ENCODE results near the gene MFSD1.

The MFSD1 gene

GRCh38 chr3:158769549-158769948 is 32.3 kb upstream of the MFSD1 start:
- Histone ChIP-seq H3K4me1 (ENCODE audit: insufficient read depth, low read length) (peaks cover 13% of the 10 kb centered on the region), H3K36me3 (ENCODE audit: insufficient read depth, low read length) (no peaks in the 10 kb centered on the region), H3K4me3 (ENCODE audit: low read length) (no peak overlapping the region), H3K27ac (ENCODE audit: low read depth, low read length) (no peak overlapping the region), H3K27me3 (ENCODE audit: insufficient read depth, low read length) (no peaks in the 10 kb centered on the region), H3K9me3 (ENCODE audit: insufficient read depth, low read depth, low read length) (no peaks in the 10 kb centered on the region), H3K9ac (ENCODE audit: low read depth, low read length) (no peak overlapping the region)
- 91% methylated on average over 4 of the region's 4 CpGs for WGBS

GRCh38 chr3:158769952-158770740 is 31.7 kb upstream of the MFSD1 start:
- Histone ChIP-seq H3K4me3 (ENCODE audit: low read length) (no peak overlapping the region), H3K4me1 (ENCODE audit: insufficient read depth, low read length) (peaks cover 13% of the 10 kb centered on the region), H3K9me3 (ENCODE audit: insufficient read depth, low read depth, low read length) (no peaks in the 10 kb centered on the region), H3K36me3 (ENCODE audit: insufficient read depth, low read length) (no peaks in the 10 kb centered on the region), H3K27ac (ENCODE audit: low read depth, low read length) (no peak overlapping the region), H3K27me3 (ENCODE audit: insufficient read depth, low read length) (no peaks in the 10 kb centered on the region), H3K9ac (ENCODE audit: low read depth, low read length) (no peak overlapping the region)
- 91% methylated on average over 10 of the region's 10 CpGs for WGBS

- peaks cover 13% of the 10 kb centered on the region for H3K4me1 ChIP-seq (ENCODE audit: insufficient read depth, low read length)
- H3K4me3 ChIP-seq (ENCODE audit: low read length): no peak overlapping the region
- WGBS: 91% methylated on average over 4 of the region's 4 CpGs
- no peak overlapping the region for H3K9ac ChIP-seq (ENCODE audit: low read depth, low read length)
- no peak overlapping the region for H3K27ac ChIP-seq (ENCODE audit: low read depth, low read length)
- H3K36me3 ChIP-seq (ENCODE audit: insufficient read depth, low read length): no peaks in the 10 kb centered on the region
- no peaks in the 10 kb centered on the region for H3K27me3 ChIP-seq (ENCODE audit: insufficient read depth, low read length)
- H3K9me3 ChIP-seq (ENCODE audit: insufficient read depth, low read depth, low read length): no peaks in the 10 kb centered on the region
Measured at GRCh38 chr3:158770741-158771350, 31.0 kb upstream of the MFSD1 start.

GRCh38 chr3:158771577-158771976 is 30.3 kb upstream of the MFSD1 start:
- Histone ChIP-seq H3K4me3 (ENCODE audit: low read length) (no peak overlapping the region), H3K9me3 (ENCODE audit: insufficient read depth, low read depth, low read length) (no peaks in the 10 kb centered on the region), H3K4me1 (ENCODE audit: insufficient read depth, low read length) (peaks cover 13% of the 10 kb centered on the region), H3K9ac (ENCODE audit: low read depth, low read length) (no peak overlapping the region), H3K36me3 (ENCODE audit: insufficient read depth, low read length) (no peaks in the 10 kb centered on the region), H3K27ac (ENCODE audit: low read depth, low read length) (no peak overlapping the region), H3K27me3 (ENCODE audit: insufficient read depth, low read length) (no peaks in the 10 kb centered on the region)
- WGBS: 94% methylated on average over 1 of the region's 1 CpG

GRCh38 chr3:158771982-158772381 is 29.9 kb upstream of the MFSD1 start:
- Histone ChIP-seq H3K27me3 (ENCODE audit: insufficient read depth, low read length) (no peaks in the 10 kb centered on the region), H3K4me1 (ENCODE audit: insufficient read depth, low read length) (peaks cover 13% of the 10 kb centered on the region), H3K9ac (ENCODE audit: low read depth, low read length) (no peak overlapping the region), H3K9me3 (ENCODE audit: insufficient read depth, low read depth, low read length) (no peaks in the 10 kb centered on the region), H3K4me3 (ENCODE audit: low read length) (no peak overlapping the region), H3K36me3 (ENCODE audit: insufficient read depth, low read length) (no peaks in the 10 kb centered on the region), H3K27ac (ENCODE audit: low read depth, low read length) (no peak overlapping the region)
- 93% methylated on average over 3 of the region's 3 CpGs for WGBS

GRCh38 chr3:158773166-158773565 is 28.7 kb upstream of the MFSD1 start:
- Histone ChIP-seq H3K36me3 (ENCODE audit: insufficient read depth, low read length) (no peaks in the 10 kb centered on the region), H3K27ac (ENCODE audit: low read depth, low read length) (no peak overlapping the region), H3K9me3 (ENCODE audit: insufficient read depth, low read depth, low read length) (no peaks in the 10 kb centered on the region), H3K27me3 (ENCODE audit: insufficient read depth, low read length) (no peaks in the 10 kb centered on the region), H3K4me3 (ENCODE audit: low read length) (no peak overlapping the region), H3K4me1 (ENCODE audit: insufficient read depth, low read length) (peaks cover 10% of the 10 kb centered on the region), H3K9ac (ENCODE audit: low read depth, low read length) (no peak overlapping the region)

- Histone ChIP-seq H3K27ac (ENCODE audit: low read depth, low read length) (no peak overlapping the region), H3K4me3 (ENCODE audit: low read length) (no peak overlapping the region), H3K9me3 (ENCODE audit: insufficient read depth, low read depth, low read length) (no peaks in the 10 kb centered on the region), H3K36me3 (ENCODE audit: insufficient read depth, low read length) (no peaks in the 10 kb centered on the region), H3K27me3 (ENCODE audit: insufficient read depth, low read length) (no peaks in the 10 kb centered on the region), H3K9ac (ENCODE audit: low read depth, low read length) (no peak overlapping the region), H3K4me1 (ENCODE audit: insufficient read depth, low read length) (peaks cover under 1% of the 10 kb centered on the region; the same call in 1 of the 2 replicates)
- 99% methylated on average over 6 of the region's 7 CpGs for WGBS
Measured at GRCh38 chr3:158773845-158774830, 27.7 kb upstream of the MFSD1 start.

GRCh38 chr3:158774965-158775364 is 26.9 kb upstream of the MFSD1 start:
- Histone ChIP-seq H3K4me3 (ENCODE audit: low read length) (no peak overlapping the region), H3K9me3 (ENCODE audit: insufficient read depth, low read depth, low read length) (no peaks in the 10 kb centered on the region), H3K36me3 (ENCODE audit: insufficient read depth, low read length) (no peaks in the 10 kb centered on the region), H3K4me1 (ENCODE audit: insufficient read depth, low read length) (no peaks in the 10 kb centered on the region), H3K27me3 (ENCODE audit: insufficient read depth, low read length) (no peaks in the 10 kb centered on the region), H3K27ac (ENCODE audit: low read depth, low read length) (no peak overlapping the region), H3K9ac (ENCODE audit: low read depth, low read length) (no peak overlapping the region)
- WGBS: 97% methylated on average over 2 of the region's 2 CpGs

- Histone ChIP-seq H3K27ac (ENCODE audit: low read depth, low read length) (no peak overlapping the region), H3K27me3 (ENCODE audit: insufficient read depth, low read length) (no peaks in the 10 kb centered on the region), H3K9ac (ENCODE audit: low read depth, low read length) (no peak overlapping the region), H3K36me3 (ENCODE audit: insufficient read depth, low read length) (no peaks in the 10 kb centered on the region), H3K4me1 (ENCODE audit: insufficient read depth, low read length) (no peaks in the 10 kb centered on the region), H3K9me3 (ENCODE audit: insufficient read depth, low read depth, low read length) (no peaks in the 10 kb centered on the region), H3K4me3 (ENCODE audit: low read length) (no peak overlapping the region)
- over 99% methylated on average over 3 of the region's 3 CpGs for WGBS
Measured at GRCh38 chr3:158775426-158776410, 26.1 kb upstream of the MFSD1 start.

GRCh38 chr3:158776531-158776930 is 25.3 kb upstream of the MFSD1 start:
- H3K4me3 ChIP-seq (ENCODE audit: low read length): no peak overlapping the region
- H3K36me3 ChIP-seq (ENCODE audit: insufficient read depth, low read length): no peaks in the 10 kb centered on the region
- no peak overlapping the region for H3K27ac ChIP-seq (ENCODE audit: low read depth, low read length)
- no peaks in the 10 kb centered on the region for H3K9me3 ChIP-seq (ENCODE audit: insufficient read depth, low read depth, low read length)
- no peaks in the 10 kb centered on the region for H3K4me1 ChIP-seq (ENCODE audit: insufficient read depth, low read length)
- WGBS: 96% methylated on average over 7 of the region's 7 CpGs
- no peak overlapping the region for H3K9ac ChIP-seq (ENCODE audit: low read depth, low read length)
- H3K27me3 ChIP-seq (ENCODE audit: insufficient read depth, low read length): no peaks in the 10 kb centered on the region

All from HUES64 (cell line).